Measurements from ENCODE around the gene ALKBH4. TPM values are rescaled to one million over a fixed set of nuclear protein-coding genes. Genes with fewer than 3 reads are reported as not detected.

The ALKBH4 gene
- total and polyA plus RNA-seq, 3 donors from 2014 or later = 9.3 to 27.7 (median 26.7) TPM

- Histone ChIP-seq H3K36me3 (ENCODE audit: low read depth, missing control alignments) (no peaks in the 10 kb centered on the region), H3K9me3 (no peaks in the 10 kb centered on the region)
- intact Hi-C loops (cut with DNase I; ENCODE audit: low total_unique reads) = no loop called here
Measured at GRCh38 chr7:102427019-102427405, 37.7 kb downstream of the ALKBH4 start.

DNA sequence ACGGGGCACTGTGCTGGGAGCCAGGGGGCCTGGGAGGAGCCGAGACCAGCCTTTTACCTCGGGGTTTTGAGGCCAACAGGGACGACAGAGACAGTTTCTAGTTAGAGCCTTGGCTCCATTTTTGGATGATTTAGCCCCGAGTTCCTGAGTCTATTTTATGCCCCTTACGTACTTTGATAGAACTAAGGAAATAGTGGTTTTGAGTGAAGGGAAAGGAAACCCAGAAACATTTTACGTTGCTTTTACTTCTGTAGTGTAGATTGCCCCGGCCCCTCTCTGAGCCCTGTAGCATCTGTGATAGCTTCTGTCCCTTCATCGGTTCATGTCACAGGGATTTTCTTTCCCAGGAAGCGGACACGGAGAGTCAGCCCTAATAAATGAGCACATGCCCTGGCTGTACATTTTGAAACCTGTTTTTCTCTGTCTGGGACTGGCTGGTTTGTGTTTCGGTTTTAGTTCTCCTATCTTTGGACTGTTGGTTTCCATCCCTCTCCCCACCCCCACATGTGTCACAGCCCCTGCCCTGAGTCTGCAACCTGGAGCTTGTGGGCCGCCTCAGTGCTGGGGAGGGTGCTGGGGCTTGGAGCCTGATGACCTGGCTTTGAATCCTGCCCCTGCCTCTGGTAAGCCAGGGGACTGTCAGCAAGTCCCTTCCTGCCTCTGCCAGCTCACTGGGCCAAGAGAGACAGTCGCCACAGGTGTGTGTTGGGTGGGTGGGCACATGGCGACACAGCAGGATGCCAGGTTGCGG, 38.2 kb downstream of the ALKBH4 start:
- no peak for DNase-seq
- no peaks in the 10 kb centered on the region for H3K27me3 ChIP-seq
- no peak overlapping the region for H3K4me3 ChIP-seq
- TF ChIP-seq, protein P1, sequence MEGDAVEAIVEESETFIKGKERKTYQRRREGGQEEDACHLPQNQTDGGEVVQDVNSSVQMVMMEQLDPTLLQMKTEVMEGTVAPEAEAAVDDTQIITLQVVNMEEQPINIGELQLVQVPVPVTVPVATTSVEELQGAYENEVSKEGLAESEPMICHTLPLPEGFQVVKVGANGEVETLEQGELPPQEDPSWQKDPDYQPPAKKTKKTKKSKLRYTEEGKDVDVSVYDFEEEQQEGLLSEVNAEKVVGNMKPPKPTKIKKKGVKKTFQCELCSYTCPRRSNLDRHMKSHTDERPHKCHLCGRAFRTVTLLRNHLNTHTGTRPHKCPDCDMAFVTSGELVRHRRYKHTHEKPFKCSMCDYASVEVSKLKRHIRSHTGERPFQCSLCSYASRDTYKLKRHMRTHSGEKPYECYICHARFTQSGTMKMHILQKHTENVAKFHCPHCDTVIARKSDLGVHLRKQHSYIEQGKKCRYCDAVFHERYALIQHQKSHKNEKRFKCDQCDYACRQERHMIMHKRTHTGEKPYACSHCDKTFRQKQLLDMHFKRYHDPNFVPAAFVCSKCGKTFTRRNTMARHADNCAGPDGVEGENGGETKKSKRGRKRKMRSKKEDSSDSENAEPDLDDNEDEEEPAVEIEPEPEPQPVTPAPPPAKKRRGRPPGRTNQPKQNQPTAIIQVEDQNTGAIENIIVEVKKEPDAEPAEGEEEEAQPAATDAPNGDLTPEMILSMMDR (IDR thresholded peaks at IDR 0.05) = no peak
- no peak for TF ChIP-seq POLR2A (IDR thresholded peaks at IDR 0.05)
- intact Hi-C loops (cut with DNase I; ENCODE audit: low total_unique reads) = no loop called here
- 85 to 87% methylated on average over 16 of the region's 16 CpGs for whole genome bisulfite sequencing, 2 donors
- H3K9me3 ChIP-seq = no peaks in the 10 kb centered on the region
- H3K4me1 ChIP-seq = no peaks in the 10 kb centered on the region
- H3K27ac ChIP-seq = no peak overlapping the region
- H3K36me3 ChIP-seq (ENCODE audit: low read depth, missing control alignments) = no peaks in the 10 kb centered on the region

More at GRCh38 chr7:102427019-102427405, 37.7 kb downstream of the ALKBH4 start:
- WGBS, 2 donors = 81 to 87% methylated on average over 5 of the region's 5 CpGs
- H3K27me3 ChIP-seq = no peaks in the 10 kb centered on the region
- no peak overlapping the region for H3K27ac ChIP-seq
- no peaks in the 10 kb centered on the region for H3K4me1 ChIP-seq
- no peak for DNase-seq
- TF ChIP-seq POLR2A (IDR thresholded peaks at IDR 0.05) = no peak
- TF ChIP-seq, protein P1 (IDR thresholded peaks at IDR 0.05) = no peak
- H3K4me3 ChIP-seq = no peak overlapping the region

GRCh38 chr7:102425639-102426267, 38.9 kb downstream of the ALKBH4 start:
- no peaks in the 10 kb centered on the region for H3K9me3 ChIP-seq
- H3K36me3 ChIP-seq (ENCODE audit: low read depth, missing control alignments) = no peaks in the 10 kb centered on the region
- intact Hi-C loops (cut with DNase I; ENCODE audit: low total_unique reads) = no loop called here
- no peaks in the 10 kb centered on the region for H3K4me1 ChIP-seq
- TF ChIP-seq POLR2A (IDR thresholded peaks at IDR 0.05) = no peak
- TF ChIP-seq, protein P1 (IDR thresholded peaks at IDR 0.05) = no peak
- no peak for DNase-seq
- WGBS, 2 donors = 75 to 84% methylated on average over 15 to 25 of the region's 25 CpGs
- no peak overlapping the region for H3K27ac ChIP-seq
- H3K4me3 ChIP-seq = no peak overlapping the region
- H3K27me3 ChIP-seq = no peaks in the 10 kb centered on the region

DNA sequence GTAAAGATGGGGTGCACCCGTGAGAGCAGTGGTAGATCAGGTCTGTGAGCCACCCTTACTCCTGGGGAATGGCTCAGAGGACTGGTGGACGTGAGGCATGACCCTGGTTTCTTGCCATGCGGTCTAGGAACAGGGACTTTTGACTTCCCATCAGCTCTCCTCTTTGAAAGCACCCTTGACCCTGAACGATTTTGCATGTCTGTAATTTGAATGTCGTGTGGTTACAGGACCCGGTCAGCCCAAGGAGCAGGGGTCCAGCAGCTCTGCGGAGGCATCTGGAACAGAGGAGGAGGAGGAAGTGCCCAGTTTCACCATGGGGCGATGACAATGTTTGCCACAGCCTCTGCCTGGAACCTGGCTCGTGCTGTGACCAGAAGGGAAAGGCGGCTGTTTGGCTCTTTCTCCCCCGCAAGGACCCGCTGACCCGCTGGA, 39.9 kb downstream of the ALKBH4 start:
- Histone ChIP-seq H3K4me3 (no peak overlapping the region), H3K9me3 (no peaks in the 10 kb centered on the region), H3K27ac (no peak overlapping the region), H3K27me3 (no peaks in the 10 kb centered on the region), H3K4me1 (no peaks in the 10 kb centered on the region), H3K36me3 (ENCODE audit: low read depth, missing control alignments) (no peaks in the 10 kb centered on the region)
- no peak for DNase-seq
- intact Hi-C loops (cut with DNase I; ENCODE audit: low total_unique reads) = no loop called here
- TF ChIP-seq, protein P1 (IDR thresholded peaks at IDR 0.05) = no peak
- no peak for TF ChIP-seq POLR2A (IDR thresholded peaks at IDR 0.05)
- 85 to 88% methylated on average over 7 to 13 of the region's 13 CpGs for WGBS, 2 donors
